Measurements from ENCODE around the gene FOS.

- no peak for TF ChIP-seq L3MBTL2 (conservative IDR thresholded peaks at IDR 0.05)
- no peak for TF ChIP-seq PKNOX1 (IDR thresholded peaks at IDR 0.05)
- no peak for TF ChIP-seq FOXM1 (IDR thresholded peaks at IDR 0.05; ENCODE audit: borderline replicate concordance)
- no peak for TF ChIP-seq ZNF384 (IDR thresholded peaks at IDR 0.05)
- TF ChIP-seq SP1 (IDR thresholded peaks at IDR 0.05) = no peak
- no peak for TF ChIP-seq LEF1 (IDR thresholded peaks at IDR 0.05; ENCODE audit: borderline replicate concordance)
- no peak for TF ChIP-seq ARNT (IDR thresholded peaks at IDR 0.05)
- TF ChIP-seq HDGF (IDR thresholded peaks at IDR 0.05; ENCODE audit: borderline replicate concordance) = no peak
Observed at GRCh38 chr14:75291331-75291730, 12.7 kb downstream of the FOS start.
